Amygdala (tissue), 56 donors: ENCODE results near the gene ITPK1.

Experiments used
- DNase-seq, 56 donors: peaks; one replicate each; lab custom pipeline; 2025; lab: John Stamatoyannopoulos, UW

Gene ITPK1

GRCh38 chr14:93017301-93017797 lies 98.4 kb downstream of the ITPK1 start:
- DNase-seq: peak in 4 of 56 donors; percentile 28 to 62 (median 38)

GRCh38 chr14:93016275-93016845 lies 99.4 kb downstream of the ITPK1 start:
- no peak for DNase-seq

DNA sequence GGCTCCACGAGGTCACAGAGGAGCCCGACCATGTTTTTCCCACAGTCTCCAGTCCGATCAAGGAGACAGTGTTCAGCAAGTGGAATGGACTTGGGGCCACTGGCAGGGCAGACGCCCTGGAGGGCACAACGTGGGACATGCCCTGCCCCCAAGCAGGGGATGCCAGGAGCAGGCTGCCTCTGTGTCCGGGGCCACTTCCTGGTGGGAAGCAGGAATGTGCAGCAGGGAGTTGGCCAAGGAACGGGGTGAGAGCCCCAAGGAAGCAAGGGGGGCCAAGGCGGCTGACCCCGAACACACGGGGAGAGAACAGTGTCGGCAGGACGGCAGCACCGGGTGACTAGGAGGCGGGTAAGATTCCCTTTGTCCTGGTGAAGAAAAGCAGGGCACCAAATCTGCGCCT lies 100.2 kb downstream of the ITPK1 start:
- no peak for DNase-seq

GRCh38 chr14:93015064-93015463 lies 100.7 kb downstream of the ITPK1 start:
- no peak for DNase-seq

- no peak for DNase-seq
Measured at GRCh38 chr14:93014058-93015023, 101.4 kb downstream of the ITPK1 start.

DNA sequence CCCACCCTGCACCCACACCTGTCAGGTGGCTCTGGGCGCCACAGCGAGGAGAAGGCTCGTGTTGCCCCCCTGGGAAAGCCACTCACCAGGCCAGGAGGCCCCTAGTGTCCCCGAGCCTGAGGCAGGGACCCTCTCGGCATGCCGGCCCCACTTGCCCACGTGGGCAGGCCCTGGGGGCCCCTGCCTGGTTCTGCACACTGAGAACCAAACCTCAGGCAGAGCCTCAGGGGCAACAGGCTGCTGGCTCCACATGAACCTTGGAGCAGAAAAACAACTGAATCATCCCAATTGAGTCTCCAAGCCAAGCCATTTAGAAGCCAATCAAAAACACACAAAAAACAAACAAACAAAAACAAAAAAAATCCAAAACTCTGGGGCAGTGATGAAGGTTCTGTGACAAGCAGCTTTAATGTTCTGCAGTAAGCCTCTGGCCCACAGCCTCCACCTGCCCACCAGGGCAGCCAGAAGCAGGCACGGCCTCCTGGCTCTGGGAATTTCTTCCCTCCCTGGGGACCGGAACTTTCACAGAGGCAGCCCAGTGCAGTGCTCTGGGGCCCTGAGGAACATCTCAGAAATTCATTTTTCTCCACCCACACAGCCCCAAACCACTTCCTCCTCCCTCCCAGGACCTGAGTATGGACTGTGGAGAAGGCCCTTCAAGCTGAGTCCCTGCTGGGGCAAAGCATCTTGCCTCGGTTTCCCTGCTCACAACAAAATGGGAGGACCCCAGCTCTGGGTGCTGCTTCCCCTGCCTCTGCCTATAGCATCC lies 102.6 kb downstream of the ITPK1 start:
- DNase-seq: no peak

- DNase-seq: no peak
Measured at GRCh38 chr14:93012506-93012905, 103.2 kb downstream of the ITPK1 start.

GRCh38 chr14:93011650-93012325 lies 103.9 kb downstream of the ITPK1 start:
- DNase-seq: peak in 51 of 56 donors; percentile 26 to 87 (median 63)

GRCh38 chr14:93011141-93011529 lies 104.6 kb downstream of the ITPK1 start:
- DNase-seq: no peak

DNA sequence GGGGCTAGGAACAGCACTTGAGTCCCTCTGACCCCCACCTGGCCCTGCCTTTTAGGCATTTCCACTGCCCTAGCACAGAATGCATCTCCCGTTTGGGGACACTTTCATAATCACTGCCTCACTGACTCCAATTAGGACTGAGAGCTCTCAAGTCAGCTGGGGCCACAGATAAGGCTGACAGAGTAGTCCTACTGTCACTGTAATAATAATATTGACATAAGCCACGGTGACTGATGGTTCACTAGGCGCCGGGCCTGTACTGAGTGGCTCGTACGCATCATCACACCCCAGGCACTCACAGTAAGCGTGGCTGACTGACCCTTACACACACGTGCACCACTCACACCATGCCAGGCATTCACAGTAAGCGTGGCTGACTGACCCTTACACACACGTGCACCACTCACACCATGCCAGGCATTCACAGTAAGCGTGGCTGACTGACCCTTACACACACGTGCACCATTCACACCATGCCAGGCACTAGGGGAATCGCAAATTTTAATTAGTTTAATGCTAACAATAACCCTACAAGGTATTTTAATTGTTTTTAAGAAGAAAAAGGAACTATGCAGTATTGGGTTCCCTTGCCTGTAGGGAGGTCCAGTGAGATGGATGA lies 105.1 kb downstream of the ITPK1 start:
- no peak for DNase-seq

DNA sequence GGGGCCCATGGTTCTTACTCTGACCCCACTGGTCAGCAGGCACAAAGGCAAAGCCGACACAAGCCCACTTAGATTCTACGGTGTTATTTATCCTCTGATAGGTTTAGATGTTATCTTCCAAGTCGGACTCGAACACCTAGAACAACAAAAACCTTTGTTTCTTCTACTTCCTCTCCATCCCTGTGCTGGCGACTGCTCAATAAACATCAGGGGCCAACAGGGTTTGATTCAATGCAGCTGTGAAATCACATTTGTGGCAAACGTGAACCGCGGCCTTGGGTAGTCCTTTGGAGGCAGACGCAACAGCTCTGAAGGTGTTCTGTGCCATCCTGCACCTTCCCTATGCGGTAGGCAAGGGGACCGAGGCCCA lies 105.6 kb downstream of the ITPK1 start:
- peak in 1 of 56 donors; percentile 33 for DNase-seq

DNA sequence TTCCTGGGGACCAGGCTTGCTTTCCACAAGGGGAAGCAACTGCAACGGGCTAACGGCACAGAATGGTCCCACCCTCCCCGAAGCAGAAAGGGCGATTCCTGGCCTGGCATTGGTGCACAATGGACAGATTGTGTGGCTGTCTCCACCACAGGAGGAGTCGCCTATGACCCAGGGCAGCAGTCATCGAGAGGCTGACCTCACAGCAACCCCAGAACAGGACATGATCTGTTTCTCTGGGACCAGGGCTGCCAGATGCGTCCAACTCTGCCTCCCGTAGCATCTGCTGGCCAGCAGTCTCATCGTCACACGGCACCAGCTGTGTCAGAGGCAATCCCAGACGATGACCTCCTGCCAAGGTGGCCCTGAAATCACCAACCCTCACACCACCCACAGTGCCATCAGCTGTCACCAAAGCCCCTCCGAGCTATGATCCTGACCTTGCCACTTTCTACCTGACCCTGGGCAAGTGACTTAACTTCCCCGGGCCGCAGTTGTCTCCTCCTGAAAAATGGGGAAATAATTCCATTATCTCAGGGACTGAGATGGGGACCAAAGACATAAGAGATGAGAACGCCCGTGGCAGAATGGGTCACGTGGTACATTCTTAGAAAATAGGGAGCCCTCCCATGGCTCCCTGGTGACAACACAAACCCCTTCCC lies 106.1 kb downstream of the ITPK1 start:
- peak in 54 of 56 donors; percentile 26 to 97 (median 84) for DNase-seq

- DNase-seq: peak in 24 of 56 donors; percentile 22 to 70 (median 52)
Measured at GRCh38 chr14:93008381-93008780, 107.3 kb downstream of the ITPK1 start.

DNA sequence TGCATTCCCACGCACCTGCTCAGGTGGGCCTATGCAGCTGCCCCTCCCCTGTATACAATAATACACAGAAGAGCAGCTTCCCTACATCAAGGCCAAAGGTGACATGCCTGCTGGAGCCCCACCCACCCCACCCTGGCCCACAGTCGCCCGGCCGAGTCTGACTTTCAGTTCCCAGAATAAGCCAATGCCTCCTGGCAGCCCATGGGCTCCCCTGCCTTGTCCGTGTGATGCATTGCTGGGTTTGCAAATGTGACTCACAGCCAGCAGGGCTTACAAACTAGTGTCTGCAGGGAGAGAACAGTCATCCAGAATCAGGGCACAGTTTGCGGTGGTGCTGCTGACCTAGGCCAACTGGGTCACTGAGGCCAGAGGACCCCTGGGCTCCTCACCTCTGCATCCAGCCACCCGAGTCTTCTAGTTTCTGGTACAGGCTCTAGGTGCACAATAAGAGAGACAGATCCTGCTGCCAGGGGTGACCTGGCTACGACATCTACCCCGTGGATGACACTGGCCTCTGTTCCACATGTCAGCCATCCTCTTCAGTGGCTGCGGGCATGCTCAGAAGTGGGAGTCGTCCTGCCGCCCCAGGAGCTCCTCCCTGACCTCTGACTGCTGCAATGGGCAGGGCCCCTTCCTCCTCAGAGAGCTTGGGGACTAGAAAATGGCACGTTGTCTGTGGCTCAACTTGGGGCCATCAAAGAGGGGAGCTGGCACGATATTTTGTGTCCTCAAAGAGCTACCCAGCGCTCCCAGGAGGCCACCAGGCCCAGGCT lies 108.3 kb downstream of the ITPK1 start:
- peak in 8 of 56 donors; percentile 22 to 54 (median 34) for DNase-seq

GRCh38 chr14:93006567-93007051 lies 109.1 kb downstream of the ITPK1 start:
- DNase-seq: no peak

- peak in 39 of 56 donors; percentile 24 to 81 (median 52) for DNase-seq
Measured at GRCh38 chr14:93005838-93006237, 109.9 kb downstream of the ITPK1 start.

DNA sequence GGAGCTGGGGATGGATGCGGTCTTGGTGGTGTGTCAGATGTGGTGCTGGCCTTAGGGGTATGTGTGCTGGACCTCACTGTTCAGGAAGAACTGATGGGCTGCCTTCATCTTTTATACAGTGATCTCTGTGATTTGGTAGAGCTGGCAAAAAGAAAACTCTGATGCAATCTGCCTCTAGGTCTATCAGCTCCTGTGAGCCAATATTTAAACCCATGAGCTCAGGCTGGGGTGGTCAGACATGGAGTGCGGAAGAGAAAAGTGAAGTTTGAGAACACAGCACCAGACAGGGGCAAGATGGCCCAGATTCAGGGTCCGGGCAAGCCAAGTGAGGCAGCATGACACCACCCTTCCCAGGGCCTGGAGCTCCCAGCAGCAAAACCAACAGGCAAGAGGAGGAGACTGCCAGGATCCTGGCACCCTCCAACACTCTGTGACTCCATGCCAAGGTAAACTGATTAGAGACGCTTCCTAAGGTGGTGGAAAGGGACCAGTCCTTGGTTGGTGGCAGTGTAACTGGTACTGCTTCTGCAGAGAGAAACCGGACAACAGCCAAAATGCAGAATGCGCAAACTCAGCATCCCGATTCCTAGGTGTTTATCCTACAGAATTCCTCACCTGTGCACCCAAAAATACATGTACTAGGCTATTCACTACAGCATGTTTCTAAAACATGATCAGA lies 110.5 kb downstream of the ITPK1 start:
- no peak for DNase-seq

DNA sequence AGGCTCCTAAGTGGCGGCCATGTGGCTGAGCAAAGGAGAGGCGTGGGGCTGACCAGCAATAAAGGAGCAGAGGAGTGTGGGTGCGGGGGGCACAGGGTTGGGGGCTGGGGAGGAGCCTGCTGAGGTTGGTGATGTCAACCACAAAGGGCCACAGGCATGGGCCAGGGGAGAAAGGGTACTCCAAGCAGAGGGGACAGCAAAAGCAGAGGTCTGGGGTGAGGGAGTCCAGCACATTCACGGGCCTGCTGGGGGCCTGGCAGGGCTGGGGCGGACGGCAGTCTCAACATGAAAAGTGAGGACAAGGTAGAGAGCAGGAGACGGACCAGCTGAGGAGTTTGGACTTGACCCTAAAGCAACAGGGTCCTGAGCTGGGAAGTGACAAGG lies 111.0 kb downstream of the ITPK1 start:
- no peak for DNase-seq
